ENCODE data around the gene TANGO6.

DNA sequence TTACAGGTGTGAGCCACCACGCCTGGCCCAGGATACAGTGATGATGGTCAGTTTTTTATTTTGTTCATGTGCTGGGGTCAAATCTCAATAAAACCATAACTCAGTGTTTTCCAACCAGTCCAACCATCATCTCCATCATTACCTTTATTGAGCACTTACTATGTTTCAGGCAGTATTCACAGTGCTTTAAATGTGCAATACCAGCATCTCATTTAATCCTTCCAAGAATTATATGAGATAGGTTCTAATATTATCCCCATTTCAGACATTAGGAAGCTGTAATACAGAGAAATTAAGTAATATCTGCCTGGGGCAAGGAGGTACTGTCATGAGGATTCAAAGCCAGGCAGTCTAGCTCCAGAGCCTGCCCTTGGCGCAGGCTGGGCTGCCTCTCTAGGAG is 36.9 kb upstream of the TANGO6 start:
- no peak for TF ChIP-seq NRF1 (conservative IDR thresholded peaks at IDR 0.05; ENCODE audit: low read depth, low read length)
- TF ChIP-seq, protein P1, sequence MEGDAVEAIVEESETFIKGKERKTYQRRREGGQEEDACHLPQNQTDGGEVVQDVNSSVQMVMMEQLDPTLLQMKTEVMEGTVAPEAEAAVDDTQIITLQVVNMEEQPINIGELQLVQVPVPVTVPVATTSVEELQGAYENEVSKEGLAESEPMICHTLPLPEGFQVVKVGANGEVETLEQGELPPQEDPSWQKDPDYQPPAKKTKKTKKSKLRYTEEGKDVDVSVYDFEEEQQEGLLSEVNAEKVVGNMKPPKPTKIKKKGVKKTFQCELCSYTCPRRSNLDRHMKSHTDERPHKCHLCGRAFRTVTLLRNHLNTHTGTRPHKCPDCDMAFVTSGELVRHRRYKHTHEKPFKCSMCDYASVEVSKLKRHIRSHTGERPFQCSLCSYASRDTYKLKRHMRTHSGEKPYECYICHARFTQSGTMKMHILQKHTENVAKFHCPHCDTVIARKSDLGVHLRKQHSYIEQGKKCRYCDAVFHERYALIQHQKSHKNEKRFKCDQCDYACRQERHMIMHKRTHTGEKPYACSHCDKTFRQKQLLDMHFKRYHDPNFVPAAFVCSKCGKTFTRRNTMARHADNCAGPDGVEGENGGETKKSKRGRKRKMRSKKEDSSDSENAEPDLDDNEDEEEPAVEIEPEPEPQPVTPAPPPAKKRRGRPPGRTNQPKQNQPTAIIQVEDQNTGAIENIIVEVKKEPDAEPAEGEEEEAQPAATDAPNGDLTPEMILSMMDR (IDR thresholded peaks at IDR 0.05 in 2 of 3, conservative IDR thresholded peaks at IDR 0.05 in 1 of 3; ENCODE audit: control insufficient read depth in 2 of 3, extremely low read depth in 1 of 3, insufficient read depth in 1 of 3, low read depth in 3 of 3, low read length in 3 of 3), result no peak
